Kidney (tissue), 14 donors: ENCODE data around the gene RAB28. TPM values are rescaled to one million over a fixed set of nuclear protein-coding genes. Genes with fewer than 3 reads are reported as not detected.

ENCODE experiments used
- DNase-seq, 5 donors: peaks; one replicate each; pipeline ENCODE4 v3.0.0-alpha.2; 2013 to 2020
- FAIRE-seq: peaks from 2 replicates; lab custom pipeline; 2012; peaks lifted over from hg19 to GRCh38; lab: Jason Lieb, UNC
- H3K27ac ChIP-seq, 2 donors: one replicate each; pipeline ENCODE4 v1.7.0; 2013; ENCODE audit warnings: low read depth in 2 of 2, low read length in 2 of 2, inconsistent platforms in 1 of 2
- H3K27me3 ChIP-seq: one replicate; pipeline ENCODE4 v1.7.1; 2013; ENCODE audit warnings: low read length, inconsistent platforms; ENCODE audit not compliant: control insufficient read depth, insufficient read depth
- H3K36me3 ChIP-seq, 3 donors: one replicate each; pipeline versions ENCODE4 v1.7.0 to v1.7.1; 2013; ENCODE audit warnings: low read length in 3 of 3, control low read depth in 1 of 3, inconsistent platforms in 1 of 3; ENCODE audit not compliant: insufficient read depth in 3 of 3, control insufficient read depth in 2 of 3
- H3K4me1 ChIP-seq, 3 donors: one replicate each; pipeline versions ENCODE4 v1.7.0 to v1.7.1; 2013; ENCODE audit warnings: low read length in 3 of 3, inconsistent platforms in 1 of 3, low read depth in 1 of 3; ENCODE audit not compliant: control insufficient read depth in 2 of 3, insufficient read depth in 2 of 3
- H3K4me3 ChIP-seq, 3 donors: one replicate each; pipeline versions ENCODE4 v1.7.0 to v1.8.1; 2013; ENCODE audit warnings: low read length in 3 of 3, control low read depth in 1 of 3, inconsistent platforms in 1 of 3
- H3K9ac ChIP-seq, 3 donors: one replicate each; pipeline versions ENCODE4 v1.7.0 to v1.7.1; 2013; ENCODE audit warnings: low read length in 3 of 3, control low read depth in 1 of 3, inconsistent platforms in 1 of 3
- H3K9me3 ChIP-seq, 3 donors: one replicate each; pipeline versions ENCODE4 v1.7.0 to v1.7.1; 2013; ENCODE audit warnings: low read length in 3 of 3, control low read depth in 1 of 3, inconsistent platforms in 1 of 3; ENCODE audit not compliant: control insufficient read depth in 2 of 3, insufficient read depth in 1 of 3
- CTCF ChIP-seq: IDR thresholded peaks from 3 replicates; pipeline ENCODE4 v1.5.1; 2012; ENCODE audit warnings: mild to moderate bottlenecking, moderate library complexity, borderline replicate concordance; ENCODE audit not compliant: insufficient read depth; ENCODE audit errors: extremely low read depth
- intact Hi-C: fragments of 100-400 bp; cut with DNase I; formaldehyde crosslinking; loops from one replicate; pipeline ENCODE4 v1.11.1; 2022
- polyA plus RNA-seq: library from polyadenylated mRNA; stranded (reverse); fragments of 350-450 nt; fragmentation: Illumina TruSeq; extraction: RNeasy Lipid Tissue Mini Kit (QIAGEN cat#74804); gene quantifications from one replicate; pipeline ENCODE4 v1.2.3, GENCODE V29; 2014; ENCODE audit warnings: low read depth, low replicate concordance; ENCODE audit not compliant: insufficient read depth
- total RNA-seq: library from RNA; stranded (reverse); fragmentation: NEBNext Ultra II Directional; extraction: Animal tissue kit (Norgen Biotek cat#: 25700); gene quantifications from one replicate; pipeline ENCODE4 v1.2.1, GENCODE V29; 2021
- donor health status: control.
- donor health status: control.
- donor health status: control.
- donor health status: control.
- donor health status: control.
- donor health status: DM: yes; HTN: yes; CAD: no.
- donor health status: Normal renal cell carcinoma (clear cell type).

Gene RAB28
- total and polyA plus RNA-seq, 2 donors from 2014 or later: 16.2 to 19.1 TPM

GRCh38 chr4:13329963-13330362, 154.2 kb downstream of the RAB28 start:
- intact Hi-C loops: no loop called here
- FAIRE-seq: no peak

GRCh38 chr4:13329340-13329850, 154.7 kb downstream of the RAB28 start:
- intact Hi-C loops: no loop called here
- no peak for DNase-seq
- no peak for FAIRE-seq
- no peaks in the 10 kb centered on the region for H3K36me3 ChIP-seq
- H3K27ac ChIP-seq: no peak overlapping the region
- no peaks in the 10 kb centered on the region for H3K4me1 ChIP-seq
- no peak for TF ChIP-seq CTCF
- H3K27me3 ChIP-seq: no peaks in the 10 kb centered on the region
- no peak overlapping the region for H3K9ac ChIP-seq
- H3K4me3 ChIP-seq: no peak overlapping the region
- no peaks in the 10 kb centered on the region for H3K9me3 ChIP-seq

More at GRCh38 chr4:13329963-13330362, 154.2 kb downstream of the RAB28 start:
- DNase-seq: no peak
- H3K9me3 ChIP-seq: no peaks in the 10 kb centered on the region
- no peak overlapping the region for H3K27ac ChIP-seq
- H3K4me1 ChIP-seq: no peaks in the 10 kb centered on the region
- no peak overlapping the region for H3K9ac ChIP-seq
- no peak overlapping the region for H3K4me3 ChIP-seq
- TF ChIP-seq CTCF: no peak
- no peaks in the 10 kb centered on the region for H3K27me3 ChIP-seq
- H3K36me3 ChIP-seq: no peaks in the 10 kb centered on the region

GRCh38 chr4:13328591-13328990, 155.5 kb downstream of the RAB28 start:
- no peaks in the 10 kb centered on the region for H3K9me3 ChIP-seq
- FAIRE-seq: no peak
- intact Hi-C loops: no loop called here
- H3K27ac ChIP-seq: no peak overlapping the region
- no peaks in the 10 kb centered on the region for H3K4me1 ChIP-seq
- H3K9ac ChIP-seq: no peak overlapping the region
- no peaks in the 10 kb centered on the region for H3K36me3 ChIP-seq
- no peak for TF ChIP-seq CTCF
- no peak for DNase-seq
- H3K4me3 ChIP-seq: no peak overlapping the region
- no peaks in the 10 kb centered on the region for H3K27me3 ChIP-seq

- no peak for TF ChIP-seq CTCF
- FAIRE-seq (no peak), DNase-seq (no peak)
- H3K9ac ChIP-seq: no peak overlapping the region
- intact Hi-C loops: no loop called here
- H3K4me1 ChIP-seq: no peaks in the 10 kb centered on the region
- H3K9me3 ChIP-seq: no peaks in the 10 kb centered on the region
- H3K27me3 ChIP-seq: no peaks in the 10 kb centered on the region
- no peaks in the 10 kb centered on the region for H3K36me3 ChIP-seq
- H3K4me3 ChIP-seq: no peak overlapping the region
- H3K27ac ChIP-seq: no peak overlapping the region
Observed at GRCh38 chr4:13327991-13328390, 156.1 kb downstream of the RAB28 start.
